ENCODE results near the gene CTXN2. TPM values are rescaled to one million over a fixed set of nuclear protein-coding genes. Genes with fewer than 3 reads are reported as not detected.

Gene CTXN2
- total and polyA plus RNA-seq, 2 of the 4 experiments (the other 2 are of a cell fraction): not detected

DNA sequence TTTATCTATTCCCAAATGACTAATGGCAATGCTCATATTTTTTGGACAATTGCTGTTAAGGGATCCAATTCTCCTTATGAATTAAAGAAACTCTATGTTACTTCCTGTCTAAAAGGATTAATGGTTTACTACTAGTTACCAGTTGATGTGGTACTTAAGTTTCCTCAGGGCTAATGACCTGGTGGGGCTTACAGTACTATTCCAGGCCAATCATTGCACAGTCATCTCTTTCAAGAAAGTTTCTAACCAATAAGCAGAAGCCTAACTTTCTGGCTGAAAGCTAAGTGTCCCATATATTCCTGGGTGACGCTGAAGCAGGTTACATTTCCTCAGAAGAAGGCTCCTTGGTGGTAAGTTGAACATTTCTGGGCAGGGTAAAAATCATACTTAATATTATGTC lies 14.5 kb downstream of the CTXN2 start, which contains the start of gene SLC12A1:
SLC12A1 (plus strand) TSS at position 322 of the 400 bp plus-strand sequence. CDS start 1,418 bp downstream, outside the sequence.
- H3K23ac ChIP-seq (ENCODE audit: low read depth, low read length): no peak within 1 kb of the TSS
- no peak within 1 kb of the TSS for H3K18ac ChIP-seq (ENCODE audit: low read depth, low read length)
- intact Hi-C loops (cut with micrococcal nuclease) (no loop called here), dilution Hi-C loops (cut with HindIII; ENCODE audit: low sequenced_read_pairs, unreplicated experiment) (no loop called here), in situ Hi-C loops (cut with MboI; ENCODE audit: low sequenced_read_pairs) (no loop called here)
- H2AFZ ChIP-seq (replicated peaks; ENCODE audit: low read length, poor library complexity): no peak within 1 kb of the TSS
- no peak within 1 kb of the TSS for H3K4ac ChIP-seq (ENCODE audit: low read depth, low read length)
- no peak within 1 kb of the TSS for H4K5ac ChIP-seq (ENCODE audit: low read depth, low read length)
- WGBS, 2 experiments (ENCODE audit: extremely low coverage in 2 of 2, insufficient read length in 1 of 2): no CpG with 5 or more reads among the region's 1 CpG
- H3K4me3 ChIP-seq (ENCODE audit: insufficient read depth, low read depth, low read length): no peak within 1 kb of the TSS
- H3K4me2 ChIP-seq (ENCODE audit: low read depth, low read length): no peak within 1 kb of the TSS
- H4K8ac ChIP-seq (ENCODE audit: low read depth in 2 of 2, low read length in 2 of 2): no peak within 1 kb of the TSS
- no peak within 1 kb of the TSS for H2BK20ac ChIP-seq (ENCODE audit: low read depth, low read length)
- ChIA-PET POLR2A (ENCODE audit: unreplicated experiment) (no interaction called here), CTCF (no interaction called here)
- no peak within 1 kb of the TSS for H2AK9ac ChIP-seq (replicated peaks; ENCODE audit: low read depth, low read length, poor library complexity)
- no peaks in the 10 kb centered on the region for H3K36me3 ChIP-seq (ENCODE audit: control insufficient read depth, insufficient read depth, low read length)
- H3K4me1 ChIP-seq (ENCODE audit: control insufficient read depth, insufficient read depth, low read length): no peaks in the 10 kb centered on the region
- H4K91ac ChIP-seq (ENCODE audit: insufficient read depth, low read depth, low read length): no peak within 1 kb of the TSS
- no peak within 1 kb of the TSS for H2AK5ac ChIP-seq (ENCODE audit: low read depth, low read length)
- no peak within 1 kb of the TSS for H3K27ac ChIP-seq (ENCODE audit: insufficient read depth, low read length)
- no peak within 1 kb of the TSS for H3K9ac ChIP-seq (ENCODE audit: low read depth, low read length)
- no peak within 1 kb of the TSS for H2BK15ac ChIP-seq (ENCODE audit: low read depth, low read length)
- no peaks in the 10 kb centered on the region for H3K27me3 ChIP-seq (ENCODE audit: control insufficient read depth, insufficient read depth, low read length)
- BruUV-seq (replicated peaks): no TSS peak
- H3K79me1 ChIP-seq (ENCODE audit: low read depth in 1 of 2, low read length in 2 of 2): no peaks in the 10 kb centered on the region
- DNase-seq (no peak), ATAC-seq (ENCODE audit: low read depth) (no peak)
- H2BK5ac ChIP-seq (ENCODE audit: low read depth, low read length, poor library complexity, severe bottlenecking): no peak within 1 kb of the TSS
- no peak within 1 kb of the TSS for H3K56ac ChIP-seq (ENCODE audit: extremely low read depth, insufficient read depth, low read length)
- no peaks in the 10 kb centered on the region for H3K9me3 ChIP-seq (ENCODE audit: control insufficient read depth, insufficient read depth, low read length)
- TF ChIP-seq FOS (IDR thresholded peaks at IDR 0.05; ENCODE audit: low read depth, low read length) (no peak), CEBPB (IDR thresholded peaks at IDR 0.05; ENCODE audit: low read depth, low read length) (no peak), MXI1 (IDR thresholded peaks at IDR 0.05; ENCODE audit: borderline replicate concordance, low read depth, low read length) (no peak), MAZ (IDR thresholded peaks at IDR 0.05; ENCODE audit: borderline replicate concordance, low read depth, low read length) (no peak)
- TF ChIP-seq, protein P1, sequence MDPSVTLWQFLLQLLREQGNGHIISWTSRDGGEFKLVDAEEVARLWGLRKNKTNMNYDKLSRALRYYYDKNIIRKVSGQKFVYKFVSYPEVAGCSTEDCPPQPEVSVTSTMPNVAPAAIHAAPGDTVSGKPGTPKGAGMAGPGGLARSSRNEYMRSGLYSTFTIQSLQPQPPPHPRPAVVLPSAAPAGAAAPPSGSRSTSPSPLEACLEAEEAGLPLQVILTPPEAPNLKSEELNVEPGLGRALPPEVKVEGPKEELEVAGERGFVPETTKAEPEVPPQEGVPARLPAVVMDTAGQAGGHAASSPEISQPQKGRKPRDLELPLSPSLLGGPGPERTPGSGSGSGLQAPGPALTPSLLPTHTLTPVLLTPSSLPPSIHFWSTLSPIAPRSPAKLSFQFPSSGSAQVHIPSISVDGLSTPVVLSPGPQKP (IDR thresholded peaks at IDR 0.05; ENCODE audit: borderline replicate concordance, low read depth, low read length): no peak
- TF ChIP-seq, protein P2, sequence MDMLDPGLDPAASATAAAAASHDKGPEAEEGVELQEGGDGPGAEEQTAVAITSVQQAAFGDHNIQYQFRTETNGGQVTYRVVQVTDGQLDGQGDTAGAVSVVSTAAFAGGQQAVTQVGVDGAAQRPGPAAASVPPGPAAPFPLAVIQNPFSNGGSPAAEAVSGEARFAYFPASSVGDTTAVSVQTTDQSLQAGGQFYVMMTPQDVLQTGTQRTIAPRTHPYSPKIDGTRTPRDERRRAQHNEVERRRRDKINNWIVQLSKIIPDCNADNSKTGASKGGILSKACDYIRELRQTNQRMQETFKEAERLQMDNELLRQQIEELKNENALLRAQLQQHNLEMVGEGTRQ (IDR thresholded peaks at IDR 0.05; ENCODE audit: low read depth, low read length): no peak
- H3K9me1 ChIP-seq (ENCODE audit: insufficient read depth, low read length): no peaks in the 10 kb centered on the region
- H3K14ac ChIP-seq (replicated peaks; ENCODE audit: low read depth, low read length): no peak within 1 kb of the TSS
- H2BK120ac ChIP-seq (ENCODE audit: low read depth, low read length): no peak within 1 kb of the TSS
- H4K20me1 ChIP-seq (ENCODE audit: insufficient read depth, low read length): no peaks in the 10 kb centered on the region

All from IMR-90 (cell line).